H9 (cell line): ENCODE measurements around the gene GPR37L1. TPM values are rescaled to one million over a fixed set of nuclear protein-coding genes. Genes with fewer than 3 reads are reported as not detected.

Experiments used
- DNase-seq: peaks from one replicate; pipeline ENCODE4 v3.0.0-alpha.2; 2017
- H2AFZ ChIP-seq: one replicate; pipeline ENCODE4 v1.6.1; 2013; ENCODE audit warnings: mild to moderate bottlenecking, low read length, control low read depth, moderate library complexity
- H2AK5ac ChIP-seq: 2 replicates; pipeline ENCODE4 v1.6.1; 2013; ENCODE audit warnings: low read length, control low read depth, mixed read lengths; ENCODE audit not compliant: insufficient read length
- H2BK120ac ChIP-seq: one replicate; pipeline ENCODE4 v1.6.1; 2013; ENCODE audit warnings: low read depth, mild to moderate bottlenecking, low read length, control low read depth, inconsistent platforms; ENCODE audit not compliant: poor library complexity, severe bottlenecking
- H2BK12ac ChIP-seq: 2 replicates; pipeline ENCODE4 v1.6.1; 2013; ENCODE audit warnings: low read length, control low read depth, mixed read lengths, low read depth; ENCODE audit not compliant: insufficient read length
- H2BK15ac ChIP-seq: 2 replicates; pipeline ENCODE4 v1.6.1; 2013; ENCODE audit warnings: low read depth, low read length, control low read depth
- H2BK20ac ChIP-seq: one replicate; pipeline ENCODE4 v1.6.1; 2013; ENCODE audit warnings: low read depth, mild to moderate bottlenecking, low read length, control low read depth, inconsistent platforms; ENCODE audit not compliant: poor library complexity, severe bottlenecking
- H2BK5ac ChIP-seq: 2 replicates; pipeline ENCODE4 v1.6.1; 2013; ENCODE audit warnings: low read length, control low read depth, mixed read lengths; ENCODE audit not compliant: insufficient read length
- H3K14ac ChIP-seq: 2 replicates; pipeline ENCODE4 v1.6.1; 2013; ENCODE audit warnings: low read length, control low read depth; ENCODE audit not compliant: insufficient read depth
- H3K18ac ChIP-seq: 2 replicates; pipeline ENCODE4 v1.6.1; 2013; ENCODE audit warnings: low read depth, mild to moderate bottlenecking, mixed read lengths, low read length, control low read depth; ENCODE audit not compliant: insufficient read length
- H3K23ac ChIP-seq: 2 replicates; pipeline ENCODE4 v1.6.1; 2013; ENCODE audit warnings: low read length, control low read depth, mixed read lengths, low read depth; ENCODE audit not compliant: insufficient read length
- H3K23me2 ChIP-seq: 2 replicates; pipeline ENCODE4 v1.6.1; 2013; ENCODE audit warnings: low read depth, mild to moderate bottlenecking, mixed read lengths, low read length, control low read depth; ENCODE audit not compliant: insufficient read length, poor library complexity, severe bottlenecking
- H3K27ac ChIP-seq: 2 replicates; pipeline ENCODE4 v1.5.1; 2013; ENCODE audit warnings: low read length, control low read depth, mixed read lengths, low read depth; ENCODE audit not compliant: insufficient read length
- H3K27me3 ChIP-seq: 2 replicates; pipeline ENCODE4 v1.6.1; 2013; ENCODE audit warnings: low read length, control low read depth, inconsistent platforms; ENCODE audit not compliant: insufficient read depth
- H3K4ac ChIP-seq: 2 replicates; pipeline ENCODE4 v1.6.1; 2013; ENCODE audit warnings: low read depth, mild to moderate bottlenecking, control low read depth, inconsistent platforms, low read length, moderate library complexity
- H3K4me1 ChIP-seq: 2 replicates; pipeline ENCODE4 v1.6.1; 2013; ENCODE audit warnings: low read length, control low read depth, inconsistent platforms; ENCODE audit not compliant: insufficient read depth
- H3K4me2 ChIP-seq: 2 replicates; pipeline ENCODE4 v1.6.1; 2013; ENCODE audit warnings: low read length, control low read depth, mixed read lengths; ENCODE audit not compliant: insufficient read length, insufficient read depth
- H3K56ac ChIP-seq: 2 replicates; pipeline ENCODE4 v1.6.1; 2013; ENCODE audit warnings: low read depth, mild to moderate bottlenecking, mixed read lengths, low read length, control low read depth; ENCODE audit not compliant: insufficient read length
- H3K79me1 ChIP-seq: 2 replicates; pipeline ENCODE4 v1.6.1; 2013; ENCODE audit warnings: low read depth, mild to moderate bottlenecking, moderate library complexity, low read length, control low read depth, inconsistent platforms; ENCODE audit not compliant: insufficient read depth, poor library complexity, severe bottlenecking
- H3K79me2 ChIP-seq: 2 replicates; pipeline ENCODE4 v1.6.1; 2013; ENCODE audit warnings: low read length, control low read depth, inconsistent platforms; ENCODE audit not compliant: insufficient read depth
- H3K9ac ChIP-seq: 2 replicates; pipeline ENCODE4 v1.6.1; 2013; ENCODE audit warnings: low read length, control low read depth, mixed read lengths; ENCODE audit not compliant: insufficient read length; ENCODE audit errors: extremely low read depth
- H3K9me3 ChIP-seq: one replicate; pipeline ENCODE4 v1.6.1; 2013; ENCODE audit warnings: low read depth, low read length, inconsistent platforms; ENCODE audit not compliant: control insufficient read depth
- H3T11ph ChIP-seq: one replicate; pipeline ENCODE4 v1.6.1; 2013; ENCODE audit warnings: mild to moderate bottlenecking, low read length, control low read depth, inconsistent platforms
- H4K20me1 ChIP-seq: one replicate; pipeline ENCODE4 v1.6.1; 2013; ENCODE audit not compliant: control insufficient read depth, insufficient read length, insufficient read depth
- H4K5ac ChIP-seq: 2 replicates; pipeline ENCODE4 v1.6.1; 2013; ENCODE audit warnings: low read depth, mild to moderate bottlenecking, mixed read lengths, low read length, control low read depth; ENCODE audit not compliant: insufficient read length
- H4K8ac ChIP-seq: replicated peaks from 2 replicates; pipeline ENCODE4 v1.6.1; 2013; ENCODE audit warnings: low read length, control low read depth, mixed read lengths, low read depth; ENCODE audit not compliant: insufficient read length
- H4K91ac ChIP-seq: 2 replicates; pipeline ENCODE4 v1.6.1; 2013; ENCODE audit warnings: low read depth, mild to moderate bottlenecking, moderate library complexity, mixed read lengths, low read length, control low read depth; ENCODE audit not compliant: insufficient read length
- H3K27ac Mint-ChIP-seq, 3 experiments: 2 replicates in 2 of 3; 3 replicates in 1 of 3; pipeline ENCODE4 v1.8.0; 2020 to 2021; ENCODE audit warnings: mixed read lengths in 3 of 3, mild to moderate bottlenecking in 1 of 3, moderate library complexity in 1 of 3
- H3K27me3 Mint-ChIP-seq: 2 replicates; pipeline ENCODE4 v1.8.0; 2021; ENCODE audit warnings: low read depth, mild to moderate bottlenecking, moderate library complexity, mixed read lengths
- H3K36me3 Mint-ChIP-seq, 3 experiments: 2 replicates in 2 of 3; 3 replicates in 1 of 3; pipeline ENCODE4 v1.8.0; 2020 to 2021; ENCODE audit warnings: low read depth in 3 of 3, mixed read lengths in 3 of 3; ENCODE audit not compliant: insufficient read depth in 1 of 3
- H3K4me1 Mint-ChIP-seq, 2 experiments: 2 replicates each; pipeline ENCODE4 v1.8.0; 2020; ENCODE audit warnings: mixed read lengths in 2 of 2
- H3K4me3 Mint-ChIP-seq, 2 experiments: 2 replicates in 1 of 2; 3 replicates in 1 of 2; pipeline ENCODE4 v1.8.0; 2020 to 2021; ENCODE audit warnings: mild to moderate bottlenecking in 2 of 2, mixed read lengths in 2 of 2, moderate library complexity in 1 of 2
- H3K9me3 Mint-ChIP-seq, 2 experiments: 2 replicates in 1 of 2; 3 replicates in 1 of 2; pipeline ENCODE4 v1.8.0; 2020; ENCODE audit warnings: mild to moderate bottlenecking in 2 of 2, mixed read lengths in 2 of 2, moderate library complexity in 1 of 2
- CTCF ChIP-seq: fragments of 200-600 bp; sonication (generic); conservative IDR thresholded peaks from 3 replicates; pipeline ENCODE4 v1.8.0; 2021; ENCODE audit warnings: antibody characterized with exemption, mild to moderate bottlenecking
- WGBS: extraction: QIAGEN DNeasy Blood & Tissue Kit; methylation state at CpG from one replicate; pipeline ENCODE4 v1.1.7; 2013; ENCODE audit warnings: missing lambda C conversion rate, low lambda C conversion rate, mixed read lengths; ENCODE audit not compliant: insufficient read length; ENCODE audit errors: extremely low coverage; 5-methylcytosine and 5-hydroxymethylcytosine counted together
- total RNA-seq: library from RNA; stranded (reverse); gene quantifications from 2 replicates; pipeline ENCODE4 v1.2.1, GENCODE V29; 2021

Gene GPR37L1
- total RNA-seq, 1 experiment from 2014 or later = 0.11 TPM

DNA sequence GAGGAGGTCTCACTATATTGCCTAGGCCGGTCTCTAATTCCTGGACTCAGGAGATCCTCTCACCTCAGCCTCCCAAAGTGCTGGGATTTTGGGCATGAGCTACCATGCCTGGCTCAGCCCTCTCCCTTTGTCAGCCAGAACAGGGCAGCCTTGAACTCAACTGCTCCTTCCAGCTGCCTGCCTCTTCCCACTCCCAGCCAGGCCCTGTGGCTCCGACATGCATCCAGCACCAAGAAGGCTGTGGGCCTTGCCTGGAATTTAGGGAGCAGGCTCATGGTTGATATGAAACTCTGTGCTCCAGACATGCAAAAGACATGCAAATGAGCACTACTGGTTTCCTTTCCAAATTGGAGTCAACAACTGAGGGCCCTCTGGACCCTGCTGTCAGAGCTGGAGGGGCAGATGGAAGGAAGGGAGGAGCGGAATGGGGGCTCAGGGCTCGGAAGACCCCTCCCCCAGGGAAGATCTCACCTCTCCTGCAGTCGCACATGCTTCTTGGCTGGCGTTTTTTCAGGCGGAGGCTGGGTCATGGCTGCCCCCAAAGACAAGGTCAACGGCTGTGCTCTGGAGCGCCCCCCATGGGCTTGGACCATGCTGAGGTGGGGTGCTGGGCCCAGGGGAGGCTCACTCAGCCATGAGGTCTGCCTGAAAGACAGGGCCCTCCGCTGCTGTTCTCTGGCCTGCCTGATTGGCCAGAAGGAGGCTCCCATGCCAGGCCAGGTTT lies 36.3 kb downstream of the GPR37L1 start:
- Mint-ChIP-seq H3K36me3 (no peaks in the 10 kb centered on the region; a peak in 1 of 7 replicates), H3K4me1 (peaks cover 35 to 55% of the 10 kb centered on the region in 2 experiments), H3K27ac (no peak overlapping the region; a peak in 2 of 7 replicates), H3K4me3 (no peak overlapping the region), H3K27me3 (no peaks in the 10 kb centered on the region; the same call in 1 of the 2 replicates), H3K9me3 (no peaks in the 10 kb centered on the region)
- H4K91ac ChIP-seq = no peak overlapping the region
- no peak overlapping the region for H3K9ac ChIP-seq
- H3K79me2 ChIP-seq = no peaks in the 10 kb centered on the region
- H3K4me1 ChIP-seq = peaks cover 8% of the 10 kb centered on the region; the same call in 1 of the 2 replicates
- no peak overlapping the region for H3K4ac ChIP-seq
- no peaks in the 10 kb centered on the region; the same call in 1 of the 2 replicates for H3K27me3 ChIP-seq
- H2AFZ ChIP-seq = no peak overlapping the region
- no peak overlapping the region for H3T11ph ChIP-seq
- H2BK120ac ChIP-seq = no peak overlapping the region
- H3K4me2 ChIP-seq = no peak overlapping the region
- TF ChIP-seq CTCF = peak; percentile 32; the same call in 2 of the 3 replicates
- no peak overlapping the region for H4K8ac ChIP-seq
- H3K23ac ChIP-seq = no peak overlapping the region
- no peak overlapping the region for H3K56ac ChIP-seq
- H2BK5ac ChIP-seq = no peak overlapping the region
- H3K27ac ChIP-seq = no peak overlapping the region
- no peaks in the 10 kb centered on the region for H3K79me1 ChIP-seq
- H4K5ac ChIP-seq = no peak overlapping the region
- no CpG with 5 or more reads among the region's 10 CpGs for WGBS
- no peak overlapping the region for H2BK15ac ChIP-seq
- no peak for DNase-seq
- no peak overlapping the region for H2BK12ac ChIP-seq
- no peaks in the 10 kb centered on the region for H3K9me3 ChIP-seq
- no peak overlapping the region for H2AK5ac ChIP-seq
- no peak overlapping the region; the same call in 1 of the 2 replicates for H3K14ac ChIP-seq
- no peak overlapping the region for H3K18ac ChIP-seq
- H2BK20ac ChIP-seq = no peak overlapping the region
- no peaks in the 10 kb centered on the region for H4K20me1 ChIP-seq
- no peaks in the 10 kb centered on the region for H3K23me2 ChIP-seq
